Measurements from ENCODE around the gene CFAP53.

Gene CFAP53

DNA sequence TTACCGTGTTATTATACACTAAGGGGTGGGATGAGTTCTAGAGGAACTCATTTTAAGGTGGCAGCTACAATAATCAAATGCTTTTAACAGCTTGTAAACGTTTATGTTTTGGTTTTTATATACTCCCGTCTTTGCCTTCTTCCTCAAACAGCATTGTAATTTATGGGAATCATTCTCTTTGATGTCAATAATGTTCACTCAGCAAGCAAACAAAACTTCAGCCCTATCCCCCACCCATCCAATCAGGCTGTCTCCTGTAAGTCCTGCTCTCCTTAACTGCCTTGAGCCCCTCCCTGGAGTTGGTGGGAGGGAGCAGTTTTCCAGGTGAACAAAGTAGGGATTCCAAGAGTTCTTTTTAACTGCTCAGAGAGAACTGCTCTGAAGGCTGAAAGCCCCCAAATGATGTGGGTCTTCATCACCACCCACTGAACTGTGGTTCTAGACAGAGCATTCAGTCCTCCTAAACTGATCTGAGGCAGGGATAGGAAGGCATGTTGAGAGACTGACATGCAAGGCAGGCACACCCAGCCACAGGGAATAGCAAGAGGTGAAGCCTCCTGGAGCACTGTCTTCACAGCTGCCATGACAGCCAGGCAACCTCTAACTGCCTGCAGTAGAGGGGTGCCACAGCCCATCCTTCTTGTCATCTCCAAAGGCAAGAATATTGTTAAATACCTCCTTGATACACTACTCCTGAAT is 88.9 kb downstream of the CFAP53 start:
- no peak overlapping the region for H3K4me3 ChIP-seq (ENCODE audit: control insufficient read depth, low read depth, low read length)
- DNase-seq (ENCODE audit: low read depth) = no peak
- TF ChIP-seq, protein P1, sequence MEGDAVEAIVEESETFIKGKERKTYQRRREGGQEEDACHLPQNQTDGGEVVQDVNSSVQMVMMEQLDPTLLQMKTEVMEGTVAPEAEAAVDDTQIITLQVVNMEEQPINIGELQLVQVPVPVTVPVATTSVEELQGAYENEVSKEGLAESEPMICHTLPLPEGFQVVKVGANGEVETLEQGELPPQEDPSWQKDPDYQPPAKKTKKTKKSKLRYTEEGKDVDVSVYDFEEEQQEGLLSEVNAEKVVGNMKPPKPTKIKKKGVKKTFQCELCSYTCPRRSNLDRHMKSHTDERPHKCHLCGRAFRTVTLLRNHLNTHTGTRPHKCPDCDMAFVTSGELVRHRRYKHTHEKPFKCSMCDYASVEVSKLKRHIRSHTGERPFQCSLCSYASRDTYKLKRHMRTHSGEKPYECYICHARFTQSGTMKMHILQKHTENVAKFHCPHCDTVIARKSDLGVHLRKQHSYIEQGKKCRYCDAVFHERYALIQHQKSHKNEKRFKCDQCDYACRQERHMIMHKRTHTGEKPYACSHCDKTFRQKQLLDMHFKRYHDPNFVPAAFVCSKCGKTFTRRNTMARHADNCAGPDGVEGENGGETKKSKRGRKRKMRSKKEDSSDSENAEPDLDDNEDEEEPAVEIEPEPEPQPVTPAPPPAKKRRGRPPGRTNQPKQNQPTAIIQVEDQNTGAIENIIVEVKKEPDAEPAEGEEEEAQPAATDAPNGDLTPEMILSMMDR (IDR thresholded peaks at IDR 0.05; ENCODE audit: control insufficient read depth, insufficient read depth, low read depth, low read length, missing control alignments) = no peak
